Activated T-helper 1 cell treated with anti-CD3 and anti-CD28 coated beads, Interleukin-12 subunit alpha, Interleukin-12 subunit beta, Interleukin-2, Interleukin-4 antibody, amounts not matched to agents 30 ng/mL and 10 ng/mL and 1 ng/mL, durations not matched to agents 14 hours and 24 hours and 36 hours (primary cell): ENCODE data around the gene ARHGAP30. TPM values are rescaled to one million over a fixed set of nuclear protein-coding genes. Genes with fewer than 3 reads are reported as not detected.
"Not testable (repeated sequence)": the region's sequence is repeated elsewhere in the genome, so short reads cannot be mapped to it uniquely, and the experiment has no call there.

ENCODE experiments used
- DNase-seq: peaks from one replicate; pipeline ENCODE4 v3.0.0; 2021; ENCODE audit warnings: low spot score
- H3K27ac Mint-ChIP-seq: one replicate; pipeline ENCODE4 v1.8.0; 2021; ENCODE audit warnings: mild to moderate bottlenecking, mixed read lengths
- H3K27me3 Mint-ChIP-seq: one replicate; pipeline ENCODE4 v1.8.0; 2022; ENCODE audit warnings: mild to moderate bottlenecking, moderate library complexity, mixed read lengths; ENCODE audit not compliant: insufficient read depth
- H3K36me3 Mint-ChIP-seq: one replicate; pipeline ENCODE4 v1.8.0; 2021; ENCODE audit warnings: low read depth, mixed read lengths
- H3K4me1 Mint-ChIP-seq: one replicate; pipeline ENCODE4 v1.8.0; 2021; ENCODE audit warnings: low read depth, mixed read lengths
- H3K4me3 Mint-ChIP-seq: one replicate; pipeline ENCODE4 v1.8.0; 2021; ENCODE audit warnings: mild to moderate bottlenecking, moderate library complexity, mixed read lengths
- H3K9me3 Mint-ChIP-seq: one replicate; pipeline ENCODE4 v1.8.0; 2021; ENCODE audit warnings: mixed read lengths
- intact Hi-C: fragments of 100-400 bp; cut with micrococcal nuclease; formaldehyde crosslinking; loops from one replicate; pipeline ENCODE4 v1.15.1; 2024
- total RNA-seq: library from RNA; stranded (reverse); gene quantifications from 2 replicates; pipeline ENCODE4 v1.2.3, GENCODE V29; 2022

Gene ARHGAP30
- total RNA-seq, 1 donor from 2014 or later = 149 TPM

- no peak for DNase-seq
- H3K4me1 Mint-ChIP-seq = peaks cover 33% of the 10 kb centered on the region
- peaks cover 5% of the 10 kb centered on the region for H3K36me3 Mint-ChIP-seq
- H3K27ac Mint-ChIP-seq = no peak overlapping the region
- no peaks in the 10 kb centered on the region for H3K9me3 Mint-ChIP-seq
- no peak overlapping the region for H3K4me3 Mint-ChIP-seq
- no peaks in the 10 kb centered on the region for H3K27me3 Mint-ChIP-seq
- intact Hi-C loops = no loop called here
Observed at GRCh38 chr1:161073474-161074121, 3.9 kb upstream of the ARHGAP30 start.

DNA sequence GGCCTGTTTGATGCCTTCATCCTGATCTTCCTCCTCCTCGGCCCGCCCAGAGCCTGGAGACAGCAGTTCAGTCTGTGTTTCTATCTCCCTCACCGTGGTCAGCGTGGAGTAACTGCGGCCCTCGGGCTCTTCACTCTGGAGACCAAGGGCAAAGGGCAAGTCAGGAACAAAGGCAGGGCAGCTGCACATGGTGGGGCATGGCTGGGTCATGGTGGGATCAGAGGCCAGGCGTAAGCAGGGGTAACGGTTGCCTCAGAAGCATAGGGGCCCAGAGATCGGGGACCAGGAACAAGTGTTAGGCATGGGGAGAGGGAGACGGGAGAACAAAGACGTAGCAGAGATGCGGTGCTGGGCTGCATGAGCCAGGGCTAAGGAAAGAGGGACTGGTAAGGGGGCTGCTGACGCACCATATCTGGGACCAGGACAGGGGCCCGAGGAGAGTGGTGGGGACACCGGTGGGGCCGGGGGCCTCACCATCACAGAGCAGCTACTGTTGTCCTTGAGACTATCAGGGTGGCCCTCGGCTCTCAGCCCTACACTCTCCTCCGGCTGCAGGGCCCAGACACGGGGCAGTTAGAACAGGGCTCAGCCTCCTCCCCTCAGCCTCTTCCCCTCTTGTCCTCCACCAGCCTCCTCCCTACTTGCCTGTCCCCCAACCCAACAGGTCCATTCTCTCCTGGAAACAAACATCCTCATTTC lies 3.2 kb upstream of the ARHGAP30 start:
- no peak overlapping the region for H3K4me3 Mint-ChIP-seq
- H3K9me3 Mint-ChIP-seq = no peaks in the 10 kb centered on the region
- no peaks in the 10 kb centered on the region for H3K27me3 Mint-ChIP-seq
- peaks cover 9% of the 10 kb centered on the region for H3K36me3 Mint-ChIP-seq
- intact Hi-C loops = loop anchor here (1.0 kb wide), 2 partner anchors 24 to 66 kb away; no protein-coding TSS in a partner anchor
- no peak overlapping the region for H3K27ac Mint-ChIP-seq
- DNase-seq = no peak
- H3K4me1 Mint-ChIP-seq = peaks cover 40% of the 10 kb centered on the region

DNA sequence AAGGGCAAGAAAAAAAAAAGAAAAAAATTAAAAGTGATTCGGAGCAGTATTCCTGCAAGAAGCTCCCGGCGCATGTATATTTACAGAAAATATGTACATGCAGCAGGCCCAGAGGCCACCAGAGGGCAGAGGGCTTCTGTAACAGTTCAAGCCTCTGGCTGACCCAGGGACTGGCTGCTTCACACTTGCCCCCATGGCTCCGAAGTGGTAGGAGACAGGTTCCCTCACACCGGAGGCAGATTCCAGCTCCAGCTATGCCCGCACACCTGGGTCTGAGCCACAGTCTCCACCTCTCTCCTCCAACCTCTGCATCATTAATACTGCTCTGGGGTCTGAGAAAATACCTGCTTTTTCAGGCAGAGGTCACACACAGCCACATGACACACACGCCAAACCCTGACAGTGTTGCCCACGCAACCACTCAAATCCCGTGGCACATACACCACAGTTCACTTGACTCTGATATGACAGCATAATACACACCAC lies 2.2 kb upstream of the ARHGAP30 start:
- intact Hi-C loops = loop anchor here (1.0 kb wide), 2 partner anchors 25 to 67 kb away; no protein-coding TSS in a partner anchor
- DNase-seq = peak; percentile 24
- no peaks in the 10 kb centered on the region for H3K9me3 Mint-ChIP-seq
- peaks cover 17% of the 10 kb centered on the region for H3K36me3 Mint-ChIP-seq
- H3K27me3 Mint-ChIP-seq = no peaks in the 10 kb centered on the region
- H3K4me1 Mint-ChIP-seq = peaks cover 49% of the 10 kb centered on the region
- H3K27ac Mint-ChIP-seq = peak overlapping the region; percentile 47
- no peak overlapping the region for H3K4me3 Mint-ChIP-seq

GRCh38 chr1:161070761-161071160 lies 1.1 kb upstream of the ARHGAP30 start:
- intact Hi-C loops = loop anchor here (1.0 kb wide), 1 partner anchor 48 kb away; the partner anchor contains the start of genes NIT1 and PFDN2
- Mint-ChIP-seq H3K4me1 (peaks cover 59% of the 10 kb centered on the region), H3K27me3 (no peaks in the 10 kb centered on the region), H3K36me3 (peaks cover 22% of the 10 kb centered on the region), H3K9me3 (no peaks in the 10 kb centered on the region), H3K27ac (peak overlapping the region; percentile 99), H3K4me3 (peak overlapping the region; percentile 96)
- no peak for DNase-seq

GRCh38 chr1:161069241-161069640 lies 450 bp downstream of the ARHGAP30 start:
- no peak for DNase-seq
- Mint-ChIP-seq H3K27me3 (no peaks in the 10 kb centered on the region), H3K9me3 (no peaks in the 10 kb centered on the region), H3K4me1 (peaks cover 65% of the 10 kb centered on the region), H3K36me3 (peaks cover 28% of the 10 kb centered on the region), H3K4me3 (peak overlapping the region; percentile 96), H3K27ac (peak overlapping the region; percentile 99)
- intact Hi-C loops = loop anchor here (2.0 kb wide), 2 partner anchors 28 to 48 kb away; partner anchors contain the start of gene F11R

DNA sequence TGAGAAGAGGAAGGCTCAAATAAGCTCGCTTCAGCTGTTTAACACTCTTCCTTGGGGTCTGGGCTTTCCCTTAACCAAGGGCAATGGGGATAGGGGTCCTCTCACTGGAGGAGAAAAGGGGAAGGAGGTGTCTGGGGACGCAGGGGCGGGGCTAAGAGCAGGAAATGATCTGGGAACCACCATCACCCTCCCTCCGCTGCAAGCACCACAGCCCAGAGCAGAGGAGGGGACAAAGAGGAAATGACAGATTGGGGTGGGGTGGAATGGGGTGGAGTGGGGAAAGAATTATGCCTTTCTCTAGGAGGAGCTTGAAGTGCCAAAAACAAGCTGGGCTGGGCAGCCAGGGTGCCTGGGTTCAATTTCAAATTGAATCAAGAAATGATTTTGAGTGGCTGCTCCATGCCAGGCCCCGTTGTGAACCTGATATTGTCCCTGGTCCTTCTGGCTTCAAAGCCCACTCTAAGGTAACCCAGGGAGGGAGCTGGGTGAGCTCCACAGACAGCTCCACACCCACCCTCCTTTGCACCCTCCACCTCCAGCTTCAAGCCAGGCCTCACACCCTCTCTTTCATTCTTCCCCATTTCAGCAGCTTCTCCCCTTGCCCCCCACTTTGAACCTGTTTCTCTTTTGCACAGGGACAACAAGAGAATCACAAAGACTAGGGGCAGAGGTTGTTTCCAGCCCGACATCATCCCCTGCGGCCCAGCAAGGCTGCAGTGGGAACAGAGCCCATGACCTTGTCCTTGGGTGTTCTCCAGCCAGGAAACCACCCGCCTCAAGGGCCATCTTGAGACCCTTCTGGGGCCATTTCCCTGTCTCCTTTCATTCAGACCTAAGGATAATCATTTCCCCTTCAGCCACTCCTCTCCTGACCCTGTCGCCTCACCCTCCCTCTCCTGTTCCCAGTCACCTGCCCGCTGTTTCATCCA lies 1.1 kb downstream of the ARHGAP30 start:
- intact Hi-C loops = loop anchor here (1.0 to 2.0 kb wide), 6 partner anchors 22 to 86 kb away; partner anchors contain the start of genes DEDD and F11R
- Mint-ChIP-seq H3K27me3 (no peaks in the 10 kb centered on the region), H3K9me3 (no peaks in the 10 kb centered on the region), H3K4me1 (peaks cover 71% of the 10 kb centered on the region), H3K36me3 (peaks cover 32% of the 10 kb centered on the region), H3K27ac (peak overlapping the region; percentile 99), H3K4me3 (peak overlapping the region; percentile 96)
- peak; percentile 82 for DNase-seq

DNA sequence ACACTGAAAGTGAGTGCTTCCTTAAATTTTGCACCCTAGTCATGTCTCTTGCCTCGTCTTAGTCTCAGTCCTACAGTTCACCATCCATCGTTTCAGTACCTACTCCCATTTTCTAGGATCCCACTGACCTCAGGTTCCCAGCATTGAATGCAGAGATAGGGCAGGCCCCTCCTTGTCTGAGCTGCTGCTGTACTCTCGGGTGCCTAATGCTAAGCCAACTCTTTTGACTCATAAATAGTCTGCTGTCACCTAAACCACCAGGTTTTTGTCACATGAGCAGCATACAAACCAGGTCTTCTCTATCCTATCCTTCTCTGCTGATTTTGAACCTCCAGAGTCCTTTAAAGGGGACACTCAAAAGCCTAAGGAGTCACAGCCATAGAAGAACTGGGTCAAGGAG lies 3.0 kb downstream of the ARHGAP30 start:
- H3K4me1 Mint-ChIP-seq = peaks cover 70% of the 10 kb centered on the region
- intact Hi-C loops = no loop called here

GRCh38 chr1:161065681-161066080 lies 4.0 kb downstream of the ARHGAP30 start:
- H3K4me3 Mint-ChIP-seq, DNase-seq, H3K27me3 Mint-ChIP-seq, H3K9me3 Mint-ChIP-seq, intact Hi-C loops: not testable (repeated sequence)
- H3K27ac Mint-ChIP-seq = peak overlapping the region; percentile 61
- H3K4me1 Mint-ChIP-seq = peaks cover 65% of the 10 kb centered on the region
- peaks cover 39% of the 10 kb centered on the region for H3K36me3 Mint-ChIP-seq

More for the DNA sequence above, 3.0 kb downstream of the ARHGAP30 start:
- peak overlapping the region; percentile 99 for H3K27ac Mint-ChIP-seq
- H3K36me3 Mint-ChIP-seq = peaks cover 39% of the 10 kb centered on the region
- H3K27me3 Mint-ChIP-seq = no peaks in the 10 kb centered on the region
- H3K4me3 Mint-ChIP-seq = peak overlapping the region; percentile 96
- no peaks in the 10 kb centered on the region for H3K9me3 Mint-ChIP-seq
- no peak for DNase-seq

GRCh38 chr1:161063936-161064335 lies 5.8 kb downstream of the ARHGAP30 start:
- H3K4me3 Mint-ChIP-seq, DNase-seq, H3K9me3 Mint-ChIP-seq, intact Hi-C loops, H3K27me3 Mint-ChIP-seq: not testable (repeated sequence)
- Mint-ChIP-seq H3K36me3 (peaks cover 47% of the 10 kb centered on the region), H3K4me1 (peaks cover 70% of the 10 kb centered on the region), H3K27ac (peak overlapping the region; percentile 79)

GRCh38 chr1:161061419-161061818 lies 8.3 kb downstream of the ARHGAP30 start:
- Mint-ChIP-seq H3K36me3 (peaks cover 37% of the 10 kb centered on the region), H3K4me3 (no peak overlapping the region), H3K9me3 (no peaks in the 10 kb centered on the region), H3K4me1 (peaks cover 45% of the 10 kb centered on the region), H3K27ac (no peak overlapping the region), H3K27me3 (no peaks in the 10 kb centered on the region)
- no peak for DNase-seq
- intact Hi-C loops = no loop called here

DNA sequence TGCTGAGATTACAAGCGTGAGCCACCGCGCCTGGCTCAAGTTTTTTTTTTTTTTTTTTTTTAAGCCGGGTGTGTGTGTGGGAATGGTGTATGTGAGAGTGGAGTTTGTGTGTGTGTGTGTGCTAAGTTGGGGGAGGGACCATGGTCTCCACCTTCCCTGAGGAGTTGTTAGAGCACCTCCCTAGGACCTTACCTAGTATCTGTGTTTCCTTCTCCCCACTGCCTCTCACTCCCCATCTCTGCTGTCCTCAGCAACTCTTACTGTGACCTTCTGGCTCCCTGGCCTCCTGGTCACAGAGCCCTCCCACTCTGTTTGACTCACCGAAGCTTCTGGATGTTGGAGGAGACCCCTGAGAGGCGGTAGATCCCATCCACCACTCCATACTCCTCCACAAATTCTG lies 10.4 kb downstream of the ARHGAP30 start:
- Mint-ChIP-seq H3K4me1 (peaks cover 40% of the 10 kb centered on the region), H3K27ac (no peak overlapping the region)
- intact Hi-C loops = no loop called here

GRCh38 chr1:161054805-161055204 lies 14.9 kb downstream of the ARHGAP30 start:
- no peak for DNase-seq
- H3K27ac Mint-ChIP-seq = no peak overlapping the region
- H3K4me3 Mint-ChIP-seq = no peak overlapping the region
- no peaks in the 10 kb centered on the region for H3K27me3 Mint-ChIP-seq
- intact Hi-C loops = no loop called here
- H3K36me3 Mint-ChIP-seq = peaks cover 46% of the 10 kb centered on the region
- no peaks in the 10 kb centered on the region for H3K9me3 Mint-ChIP-seq
- peaks cover 26% of the 10 kb centered on the region for H3K4me1 Mint-ChIP-seq

More for the DNA sequence above, 10.4 kb downstream of the ARHGAP30 start:
- DNase-seq = no peak
- Mint-ChIP-seq H3K36me3 (peaks cover 37% of the 10 kb centered on the region), H3K27me3 (no peaks in the 10 kb centered on the region), H3K4me3 (no peak overlapping the region), H3K9me3 (no peaks in the 10 kb centered on the region)
